IMR-90 (cell line): ENCODE measurements around the gene RNF144B. TPM values are rescaled to one million over a fixed set of nuclear protein-coding genes. Genes with fewer than 3 reads are reported as not detected.

Source experiments
- ATAC-seq: fragments of 200-7000 bp; cut with Tn5 transposase; 2 replicates; pipeline ENCODE4 v1.9.1; 2020; ENCODE audit warnings: low read depth, mild to moderate bottlenecking, moderate library complexity
- BruUV-seq: library from RNA; stranded (reverse); fragments of 400-500 nt; replicated peaks from 2 replicates; lab custom pipeline; 2021; lab: Mats Ljungman, UMichigan
- CTCF ChIA-PET: fragments of 300-600 bp; formaldehyde crosslinking; extraction: SDS; loops from one replicate; lab custom pipeline; 2021; ENCODE audit warnings: antibody characterized with exemption; lab: Yijun Ruan, JAX
- POLR2A ChIA-PET: fragments of 300-600 bp; sonication (Branson Sonifier 250); formaldehyde crosslinking; loops from one replicate; lab custom pipeline; 2022; ENCODE audit warnings: antibody characterized with exemption; ENCODE audit not compliant: unreplicated experiment; lab: Charles Lee
- DNase-seq: peaks from one replicate; pipeline ENCODE4 v3.0.0; 2013
- H2AFZ ChIP-seq: replicated peaks from 2 replicates; pipeline ENCODE3; 2013; ENCODE audit warnings: low read length, mild to moderate bottlenecking; ENCODE audit not compliant: poor library complexity
- H2AK5ac ChIP-seq: 2 replicates; pipeline ENCODE4 v1.6.1; 2013; ENCODE audit warnings: low read depth, low read length, inconsistent platforms
- H2AK9ac ChIP-seq: replicated peaks from 2 replicates; pipeline ENCODE3; 2013; ENCODE audit warnings: mild to moderate bottlenecking, low read depth, low read length, moderate library complexity; ENCODE audit not compliant: poor library complexity
- H2BK120ac ChIP-seq: 2 replicates; pipeline ENCODE4 v1.6.1; 2013; ENCODE audit warnings: low read depth, low read length, inconsistent platforms
- H2BK15ac ChIP-seq: 3 replicates; pipeline ENCODE4 v1.6.1; 2013; ENCODE audit warnings: low read depth, low read length, inconsistent platforms
- H2BK20ac ChIP-seq: 2 replicates; pipeline ENCODE4 v1.6.1; 2013; ENCODE audit warnings: low read depth, mild to moderate bottlenecking, inconsistent platforms, low read length, moderate library complexity
- H2BK5ac ChIP-seq: 2 replicates; pipeline ENCODE4 v1.6.1; 2013; ENCODE audit warnings: mild to moderate bottlenecking, low read depth, low read length, inconsistent platforms; ENCODE audit not compliant: poor library complexity, severe bottlenecking
- H3K14ac ChIP-seq: replicated peaks from 2 replicates; pipeline ENCODE4 v1.6.1; 2013; ENCODE audit warnings: low read depth, low read length, inconsistent platforms
- H3K18ac ChIP-seq: 2 replicates; pipeline ENCODE4 v1.6.1; 2013; ENCODE audit warnings: low read depth, low read length, control low read depth
- H3K23ac ChIP-seq: 2 replicates; pipeline ENCODE4 v1.6.1; 2013; ENCODE audit warnings: low read depth, low read length, inconsistent platforms
- H3K27ac ChIP-seq: 2 replicates; pipeline ENCODE4 v1.5.1; 2013; ENCODE audit warnings: mild to moderate bottlenecking, control low read depth, low read length; ENCODE audit not compliant: insufficient read depth
- H3K27me3 ChIP-seq: 2 replicates; pipeline ENCODE4 v1.6.1; 2013; ENCODE audit warnings: low read length; ENCODE audit not compliant: control insufficient read depth, insufficient read depth
- H3K36me3 ChIP-seq: 2 replicates; pipeline ENCODE4 v1.6.1; 2013; ENCODE audit warnings: low read length, mixed read lengths; ENCODE audit not compliant: control insufficient read depth, insufficient read depth
- H3K4ac ChIP-seq: 2 replicates; pipeline ENCODE4 v1.6.1; 2013; ENCODE audit warnings: low read depth, low read length, inconsistent platforms
- H3K4me1 ChIP-seq: 2 replicates; pipeline ENCODE4 v1.6.1; 2013; ENCODE audit warnings: low read length, mixed read lengths; ENCODE audit not compliant: control insufficient read depth, insufficient read depth
- H3K4me2 ChIP-seq: 2 replicates; pipeline ENCODE4 v1.6.1; 2013; ENCODE audit warnings: low read depth, mild to moderate bottlenecking, control low read depth, low read length, moderate library complexity
- H3K4me3 ChIP-seq: 2 replicates; pipeline ENCODE4 v1.5.1; 2013; ENCODE audit warnings: low read depth, mild to moderate bottlenecking, control low read depth, low read length, moderate library complexity; ENCODE audit not compliant: insufficient read depth
- H3K56ac ChIP-seq: 2 replicates; pipeline ENCODE4 v1.6.1; 2013; ENCODE audit warnings: low read length, inconsistent platforms; ENCODE audit not compliant: insufficient read depth; ENCODE audit errors: extremely low read depth
- H3K79me1 ChIP-seq, 2 experiments: 2 replicates each; pipeline ENCODE4 v1.6.1; 2013; ENCODE audit warnings: low read length in 2 of 2, inconsistent platforms in 1 of 2, low read depth in 1 of 2
- H3K9ac ChIP-seq: 2 replicates; pipeline ENCODE4 v1.6.1; 2013; ENCODE audit warnings: low read depth, low read length, control low read depth
- H3K9me1 ChIP-seq: 2 replicates; pipeline ENCODE4 v1.6.1; 2013; ENCODE audit warnings: low read length, inconsistent platforms; ENCODE audit not compliant: insufficient read depth
- H3K9me3 ChIP-seq: 2 replicates; pipeline ENCODE4 v1.6.1; 2013; ENCODE audit warnings: low read length; ENCODE audit not compliant: control insufficient read depth, insufficient read depth
- H4K20me1 ChIP-seq: 2 replicates; pipeline ENCODE4 v1.6.1; 2013; ENCODE audit warnings: low read length, inconsistent platforms; ENCODE audit not compliant: insufficient read depth
- H4K5ac ChIP-seq: 2 replicates; pipeline ENCODE4 v1.6.1; 2013; ENCODE audit warnings: mild to moderate bottlenecking, low read depth, low read length, control low read depth
- H4K8ac ChIP-seq, 2 experiments: 2 replicates each; pipeline ENCODE4 v1.6.1; 2013; ENCODE audit warnings: low read depth in 2 of 2, low read length in 2 of 2, control low read depth in 1 of 2, inconsistent platforms in 1 of 2
- H4K91ac ChIP-seq: 2 replicates; pipeline ENCODE4 v1.6.1; 2013; ENCODE audit warnings: low read depth, low read length, inconsistent platforms; ENCODE audit not compliant: insufficient read depth
- BHLHE40 ChIP-seq: fragments of 150-350 bp; IDR thresholded peaks from 2 replicates; pipeline ENCODE4 v1.6.1; 2016; ENCODE audit warnings: mild to moderate bottlenecking, low read depth, low read length
- CEBPB ChIP-seq: IDR thresholded peaks from 2 replicates; pipeline ENCODE4 v1.6.1; 2012; ENCODE audit warnings: low read depth, low read length, improper control_type of control experiment
- CTCF ChIP-seq: conservative IDR thresholded peaks from 2 replicates; pipeline ENCODE4 v1.5.1; 2012; ENCODE audit warnings: mild to moderate bottlenecking, low read depth, low read length, improper control_type of control experiment
- ELK1 ChIP-seq: fragments of 150-350 bp; IDR thresholded peaks from 2 replicates; pipeline ENCODE4 v1.6.1; 2016; ENCODE audit warnings: low read depth, mild to moderate bottlenecking, low read length, moderate library complexity, borderline replicate concordance
- FOS ChIP-seq: fragments of 150-350 bp; IDR thresholded peaks from 2 replicates; pipeline ENCODE4 v1.6.1; 2016; ENCODE audit warnings: low read depth, low read length
- MAFK ChIP-seq: IDR thresholded peaks from 2 replicates; pipeline ENCODE4 v1.6.1; 2012; ENCODE audit warnings: low read depth, low read length, improper control_type of control experiment
- MAZ ChIP-seq: IDR thresholded peaks from 2 replicates; pipeline ENCODE4 v1.6.1; 2012; ENCODE audit warnings: low read depth, mild to moderate bottlenecking, low read length, improper control_type of control experiment, moderate library complexity, borderline replicate concordance
- MXI1 ChIP-seq: IDR thresholded peaks from 2 replicates; pipeline ENCODE4 v1.6.1; 2012; ENCODE audit warnings: low read depth, mild to moderate bottlenecking, low read length, moderate library complexity, borderline replicate concordance
- NFE2L2 ChIP-seq: fragments of 150-350 bp; IDR thresholded peaks from 2 replicates; pipeline ENCODE4 v1.6.1; 2016; ENCODE audit warnings: low read depth, mild to moderate bottlenecking, low read length
- POLR2A ChIP-seq: IDR thresholded peaks from 2 replicates; pipeline ENCODE4 v1.6.1; 2012; ENCODE audit warnings: mild to moderate bottlenecking, low read depth, low read length
- RCOR1 ChIP-seq: IDR thresholded peaks from 2 replicates; pipeline ENCODE4 v1.6.1; 2012; ENCODE audit warnings: mild to moderate bottlenecking, low read length, improper control_type of control experiment; ENCODE audit not compliant: insufficient replicate concordance
- RFX5 ChIP-seq: IDR thresholded peaks from 2 replicates; pipeline ENCODE4 v1.8.0; 2012; ENCODE audit warnings: low read depth, mild to moderate bottlenecking, low read length, moderate library complexity
- SMC3 ChIP-seq: fragments of 150-350 bp; IDR thresholded peaks from 2 replicates; pipeline ENCODE4 v1.6.1; 2016; ENCODE audit warnings: low read depth, mild to moderate bottlenecking, antibody characterized with exemption, low read length, moderate library complexity
- USF2 ChIP-seq: fragments of 150-350 bp; IDR thresholded peaks from 2 replicates; pipeline ENCODE4 v1.6.1; 2017; ENCODE audit warnings: mild to moderate bottlenecking, antibody characterized with exemption, low read length, low read depth
- WGBS, 2 experiments: methylation state at CpG; one replicate each; pipeline versions ENCODE4 v1.1.5 to v1.1.7; 2013; ENCODE audit warnings: missing lambda C conversion rate in 2 of 2; ENCODE audit not compliant: insufficient read length in 1 of 2; ENCODE audit errors: extremely low coverage in 2 of 2; 5-methylcytosine and 5-hydroxymethylcytosine counted together
- dilution Hi-C: fragments of 300-500 bp; cut with HindIII; formaldehyde crosslinking; loops from one replicate; pipeline ENCODE4 v1.14.3; 2018; ENCODE audit warnings: low sequenced_read_pairs; ENCODE audit not compliant: unreplicated experiment
- in situ Hi-C: fragments of 300-500 bp; cut with MboI; formaldehyde crosslinking; loops from 3 replicates; pipeline ENCODE4 v1.14.3; 2019; ENCODE audit warnings: low sequenced_read_pairs, inconsistent platforms, mixed read lengths
- intact Hi-C: fragments of 100-400 bp; cut with micrococcal nuclease; formaldehyde crosslinking; loops from 2 replicates; pipeline ENCODE4 v1.10.0; 2022
- polyA plus RNA-seq, 3 experiments: library from polyadenylated mRNA; depleted of rRNA; stranded (reverse); fragments of >200 nt; gene quantifications; 2 replicates each; pipeline ENCODE4 v1.2.3, GENCODE V29; 2012; ENCODE audit warnings: low replicate concordance in 1 of 3
- total RNA-seq: library from RNA; depleted of rRNA; stranded (reverse); fragments of >200 nt; gene quantifications from 2 replicates; pipeline ENCODE4 v1.2.3, GENCODE V29; 2012

The RNF144B gene
- total and polyA plus RNA-seq, 2 of the 4 experiments (the other 2 are of a cell fraction) = 0.44 to 2.7 TPM

GRCh38 chr6:18347021-18347577 lies 40.1 kb upstream of the RNF144B start:
- Histone ChIP-seq H3K23ac (no peak overlapping the region), H3K18ac (peak overlapping the region; percentile 94; the same call in 1 of the 2 replicates), H2AFZ (peak overlapping the region; percentile 89), H2BK20ac (peak overlapping the region; percentile 96), H3K4me2 (peak overlapping the region; percentile 67; the same call in 1 of the 2 replicates), H3K4ac (peak overlapping the region; percentile 89), H2BK120ac (peak overlapping the region; percentile 96), H2BK5ac (peak overlapping the region; percentile 94), H3K4me3 (no peak overlapping the region), H2AK5ac (no peak overlapping the region; the same call in 1 of the 2 replicates), H2BK15ac (0 out of 3 replicates have a peak overlapping the region, but pooled peaks have one; percentile 97), H3K9me1 (peaks cover 7% of the 10 kb centered on the region; the same call in 1 of the 2 replicates), H3K14ac (peak overlapping the region; percentile 94), H4K8ac (peak overlapping the region; percentile 17 to 97; a peak in 2 of 4 replicates), H3K27me3 (no peaks in the 10 kb centered on the region), H3K36me3 (no peaks in the 10 kb centered on the region), H3K56ac (no peak overlapping the region; the same call in 1 of the 2 replicates), H3K9me3 (no peaks in the 10 kb centered on the region; the same call in 1 of the 2 replicates), H4K20me1 (no peaks in the 10 kb centered on the region), H3K9ac (no peak overlapping the region), H4K5ac (peak overlapping the region; percentile 90; the same call in 1 of the 2 replicates), H3K79me1 (no peaks in the 10 kb centered on the region; a peak in 1 of 4 replicates), H3K4me1 (peaks cover 4% of the 10 kb centered on the region; the same call in 1 of the 2 replicates), H4K91ac (no peak overlapping the region), H3K27ac (no peak overlapping the region; the same call in 1 of the 2 replicates), H2AK9ac (no peak overlapping the region)
- intact Hi-C loops (no loop called here), dilution Hi-C loops (no loop called here), in situ Hi-C loops (no loop called here)
- no CpG with 5 or more reads among the region's 4 CpGs for WGBS, 2 experiments
- POLR2A ChIA-PET = no interaction called here
- no TSS peak for BruUV-seq
- DNase-seq (peak; percentile 91), ATAC-seq (peak; percentile 80)
- CTCF ChIA-PET = interaction anchor here (0.6 kb wide), 1 partner anchor 62 kb away, joined by 4 read pairs; no protein-coding TSS in a partner anchor
- TF ChIP-seq MXI1 (no peak), FOS (no peak), POLR2A (no peak), USF2 (no peak), ELK1 (no peak), CTCF (no peak), NFE2L2 (no peak), CEBPB (peak; percentile 77), SMC3 (no peak), RCOR1 (no peak), MAZ (no peak), BHLHE40 (0 out of 2 replicates have a peak, but pooled peaks have one; percentile 5), RFX5 (no peak), MAFK (0 out of 2 replicates have a peak, but pooled peaks have one; percentile 24)
